WTC11 (cell line): ENCODE measurements around the gene TXNRD1. TPM values are rescaled to one million over a fixed set of nuclear protein-coding genes. Genes with fewer than 3 reads are reported as not detected.

Experiments
- ATAC-seq: fragments of 200-7000 bp; cut with Tn5 transposase; 2 replicates; pipeline ENCODE4 v1.10.0; 2021; ENCODE audit warnings: mild to moderate bottlenecking, moderate library complexity
- CTCF ChIA-PET: fragments of 300-600 bp; sonication (Branson Sonifier 250); formaldehyde crosslinking; loops from one replicate; lab custom pipeline; 2021; ENCODE audit warnings: antibody characterized with exemption; lab: Charles Lee
- POLR2A ChIA-PET: fragments of 350-600 bp; sonication (Branson Sonifier 250); formaldehyde crosslinking; loops from one replicate; lab custom pipeline; 2021; ENCODE audit warnings: antibody characterized with exemption; lab: Charles Lee
- DNase-seq: peaks from one replicate; pipeline ENCODE4 v3.0.0; 2021; ENCODE audit warnings: low spot score
- H3K27ac Mint-ChIP-seq: 2 replicates; pipeline ENCODE4 v1.8.0; 2021; ENCODE audit warnings: mixed read lengths
- H3K27me3 Mint-ChIP-seq: 2 replicates; pipeline ENCODE4 v1.8.0; 2021; ENCODE audit warnings: low read depth, mild to moderate bottlenecking, moderate library complexity, mixed read lengths
- H3K36me3 Mint-ChIP-seq: 2 replicates; pipeline ENCODE4 v1.8.0; 2021; ENCODE audit warnings: mixed read lengths
- H3K4me1 Mint-ChIP-seq: 2 replicates; pipeline ENCODE4 v1.8.0; 2022; ENCODE audit warnings: mixed read lengths
- H3K4me3 Mint-ChIP-seq: 2 replicates; pipeline ENCODE4 v1.8.0; 2021; ENCODE audit warnings: mild to moderate bottlenecking, moderate library complexity, mixed read lengths
- H3K9me3 Mint-ChIP-seq: 2 replicates; pipeline ENCODE4 v1.8.0; 2021; ENCODE audit warnings: mixed read lengths
- ATF1 ChIP-seq: sonication (generic); formaldehyde crosslinking; IDR thresholded peaks from 2 replicates; pipeline ENCODE4 v1.8.1; 2023; ENCODE audit warnings: mild to moderate bottlenecking, moderate library complexity, missing genetic modification reagents
- FOXP4 ChIP-seq: sonication (generic); formaldehyde crosslinking; IDR thresholded peaks from 2 replicates; pipeline ENCODE4 v1.8.0; 2022; ENCODE audit warnings: mild to moderate bottlenecking, missing genetic modification reagents
- GRHL2 ChIP-seq: fragments of 250-450 bp; sonication (Bioruptor Pico); IDR thresholded peaks from 2 replicates; pipeline ENCODE4 v1.8.0; 2022; ENCODE audit warnings: mild to moderate bottlenecking, moderate library complexity; ENCODE audit not compliant: insufficient replicate concordance, severe bottlenecking
- JAZF1 ChIP-seq: fragments of 250-450 bp; sonication (Bioruptor Pico); IDR thresholded peaks from 2 replicates; pipeline ENCODE4 v1.9.0; 2021; ENCODE audit warnings: moderate library complexity, mild to moderate bottlenecking, inconsistent platforms
- MXD4 ChIP-seq: fragments of 250-450 bp; sonication (Bioruptor Pico); IDR thresholded peaks from 2 replicates; pipeline ENCODE4 v1.8.0; 2021; ENCODE audit warnings: mild to moderate bottlenecking, moderate library complexity, borderline replicate concordance
- NFE2L1 ChIP-seq: sonication (generic); formaldehyde crosslinking; IDR thresholded peaks from 2 replicates; pipeline ENCODE4 v1.8.1; 2023; ENCODE audit warnings: missing genetic modification reagents
- PRRX2 ChIP-seq: fragments of 250-450 bp; sonication (Bioruptor Pico); IDR thresholded peaks from 2 replicates; pipeline ENCODE4 v1.8.0; 2021; ENCODE audit warnings: mild to moderate bottlenecking
- RELA ChIP-seq: sonication (generic); formaldehyde crosslinking; IDR thresholded peaks from 2 replicates; pipeline ENCODE4 v1.8.1; 2022; ENCODE audit warnings: missing genetic modification reagents, mild to moderate bottlenecking, borderline replicate concordance
- USF2 ChIP-seq: sonication (generic); formaldehyde crosslinking; IDR thresholded peaks from 2 replicates; pipeline ENCODE4 v1.8.1; 2023; ENCODE audit warnings: mild to moderate bottlenecking, missing genetic modification reagents, moderate library complexity
- ZNF317 ChIP-seq: sonication (generic); formaldehyde crosslinking; IDR thresholded peaks from 2 replicates; pipeline ENCODE4 v1.8.1; 2023; ENCODE audit warnings: low read depth, mild to moderate bottlenecking, moderate library complexity, missing genetic modification reagents, borderline replicate concordance
- total RNA-seq: library from RNA; stranded (reverse); gene quantifications from 3 replicates; pipeline ENCODE4 v1.2.3, GENCODE V29; 2021
- TF ChIP-seq, protein P1 (sequence below): sonication (generic); formaldehyde crosslinking; IDR thresholded peaks from 2 replicates; pipeline ENCODE4 v1.8.0; 2022; ENCODE audit warnings: mild to moderate bottlenecking, missing genetic modification reagents
- TF ChIP-seq, protein P2 (sequence below): fragments of 250-450 bp; sonication (Bioruptor Pico); IDR thresholded peaks from 2 replicates; pipeline ENCODE4 v1.8.0; 2021; ENCODE audit warnings: mild to moderate bottlenecking
- TF ChIP-seq, protein P3 (sequence below): sonication (generic); formaldehyde crosslinking; IDR thresholded peaks from 2 replicates; pipeline ENCODE4 v1.8.1; 2022; ENCODE audit warnings: mild to moderate bottlenecking, missing genetic modification reagents, moderate library complexity, borderline replicate concordance
- TF ChIP-seq, protein P4 (sequence below): sonication (generic); formaldehyde crosslinking; IDR thresholded peaks from 2 replicates; pipeline ENCODE4 v1.8.0; 2023; ENCODE audit warnings: mild to moderate bottlenecking, missing genetic modification reagents
- TF ChIP-seq, protein P5 (sequence below): sonication (generic); formaldehyde crosslinking; IDR thresholded peaks from 2 replicates; pipeline ENCODE4 v1.8.0; 2022; ENCODE audit warnings: missing genetic modification reagents
- TF ChIP-seq, protein P6 (sequence below): fragments of 250-450 bp; sonication (Bioruptor Pico); IDR thresholded peaks from 2 replicates; pipeline ENCODE4 v1.9.0; 2021; ENCODE audit warnings: mild to moderate bottlenecking
- TF ChIP-seq, protein P7 (sequence below): fragments of 250-450 bp; sonication (Bioruptor Pico); IDR thresholded peaks from 2 replicates; pipeline ENCODE4 v1.9.0; 2021; ENCODE audit warnings: mild to moderate bottlenecking, borderline replicate concordance

The TXNRD1 gene
- total RNA-seq, 1 experiment from 2014 or later, result 113 TPM

DNA sequence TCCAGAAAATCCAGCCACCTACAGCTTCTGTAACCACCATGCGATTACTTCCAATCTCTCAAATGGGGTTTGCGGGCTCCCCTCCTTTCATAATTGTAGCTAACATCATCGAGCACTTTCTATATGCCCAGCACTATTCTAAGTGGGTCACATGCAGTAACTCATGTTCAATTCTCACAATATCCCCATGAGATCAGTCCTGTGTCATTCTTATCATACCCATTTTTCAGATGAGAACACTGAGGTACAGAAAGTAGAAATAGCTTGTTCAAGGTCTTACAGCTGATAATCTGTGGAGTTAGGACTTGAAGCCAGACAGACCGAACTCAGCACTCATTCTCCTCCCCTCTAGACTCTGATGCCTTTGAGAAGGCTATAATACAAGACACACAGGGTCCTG lies 162.8 kb downstream of the TXNRD1 start:
- no peak overlapping the region for H3K27ac Mint-ChIP-seq
- H3K27me3 Mint-ChIP-seq, result no peaks in the 10 kb centered on the region
- CTCF ChIA-PET, result no interaction called here
- ATAC-seq (no peak), DNase-seq (no peak)
- H3K4me3 Mint-ChIP-seq, result no peak overlapping the region
- POLR2A ChIA-PET, result no interaction called here
- peaks cover 10% of the 10 kb centered on the region for H3K4me1 Mint-ChIP-seq
- peaks cover 3% of the 10 kb centered on the region; the same call in 1 of the 2 replicates for H3K36me3 Mint-ChIP-seq
- H3K9me3 Mint-ChIP-seq, result peaks cover 6% of the 10 kb centered on the region
- TF ChIP-seq, protein P1, sequence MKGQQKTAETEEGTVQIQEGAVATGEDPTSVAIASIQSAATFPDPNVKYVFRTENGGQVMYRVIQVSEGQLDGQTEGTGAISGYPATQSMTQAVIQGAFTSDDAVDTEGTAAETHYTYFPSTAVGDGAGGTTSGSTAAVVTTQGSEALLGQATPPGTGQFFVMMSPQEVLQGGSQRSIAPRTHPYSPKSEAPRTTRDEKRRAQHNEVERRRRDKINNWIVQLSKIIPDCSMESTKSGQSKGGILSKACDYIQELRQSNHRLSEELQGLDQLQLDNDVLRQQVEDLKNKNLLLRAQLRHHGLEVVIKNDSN (CRISPR knock-in tag), result no peak
- TF ChIP-seq NFE2L1 (CRISPR knock-in tag), result no peak
- TF ChIP-seq, protein P2, sequence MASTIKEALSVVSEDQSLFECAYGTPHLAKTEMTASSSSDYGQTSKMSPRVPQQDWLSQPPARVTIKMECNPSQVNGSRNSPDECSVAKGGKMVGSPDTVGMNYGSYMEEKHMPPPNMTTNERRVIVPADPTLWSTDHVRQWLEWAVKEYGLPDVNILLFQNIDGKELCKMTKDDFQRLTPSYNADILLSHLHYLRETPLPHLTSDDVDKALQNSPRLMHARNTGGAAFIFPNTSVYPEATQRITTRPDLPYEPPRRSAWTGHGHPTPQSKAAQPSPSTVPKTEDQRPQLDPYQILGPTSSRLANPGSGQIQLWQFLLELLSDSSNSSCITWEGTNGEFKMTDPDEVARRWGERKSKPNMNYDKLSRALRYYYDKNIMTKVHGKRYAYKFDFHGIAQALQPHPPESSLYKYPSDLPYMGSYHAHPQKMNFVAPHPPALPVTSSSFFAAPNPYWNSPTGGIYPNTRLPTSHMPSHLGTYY (CRISPR knock-in tag), result no peak
- TF ChIP-seq GRHL2, result no peak
- TF ChIP-seq PRRX2 (CRISPR knock-in tag), result no peak
- TF ChIP-seq, protein P3, sequence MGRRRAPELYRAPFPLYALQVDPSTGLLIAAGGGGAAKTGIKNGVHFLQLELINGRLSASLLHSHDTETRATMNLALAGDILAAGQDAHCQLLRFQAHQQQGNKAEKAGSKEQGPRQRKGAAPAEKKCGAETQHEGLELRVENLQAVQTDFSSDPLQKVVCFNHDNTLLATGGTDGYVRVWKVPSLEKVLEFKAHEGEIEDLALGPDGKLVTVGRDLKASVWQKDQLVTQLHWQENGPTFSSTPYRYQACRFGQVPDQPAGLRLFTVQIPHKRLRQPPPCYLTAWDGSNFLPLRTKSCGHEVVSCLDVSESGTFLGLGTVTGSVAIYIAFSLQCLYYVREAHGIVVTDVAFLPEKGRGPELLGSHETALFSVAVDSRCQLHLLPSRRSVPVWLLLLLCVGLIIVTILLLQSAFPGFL (CRISPR knock-in tag), result no peak
- no peak for TF ChIP-seq USF2
- TF ChIP-seq FOXP4 (CRISPR knock-in tag), result no peak
- TF ChIP-seq, protein P4, sequence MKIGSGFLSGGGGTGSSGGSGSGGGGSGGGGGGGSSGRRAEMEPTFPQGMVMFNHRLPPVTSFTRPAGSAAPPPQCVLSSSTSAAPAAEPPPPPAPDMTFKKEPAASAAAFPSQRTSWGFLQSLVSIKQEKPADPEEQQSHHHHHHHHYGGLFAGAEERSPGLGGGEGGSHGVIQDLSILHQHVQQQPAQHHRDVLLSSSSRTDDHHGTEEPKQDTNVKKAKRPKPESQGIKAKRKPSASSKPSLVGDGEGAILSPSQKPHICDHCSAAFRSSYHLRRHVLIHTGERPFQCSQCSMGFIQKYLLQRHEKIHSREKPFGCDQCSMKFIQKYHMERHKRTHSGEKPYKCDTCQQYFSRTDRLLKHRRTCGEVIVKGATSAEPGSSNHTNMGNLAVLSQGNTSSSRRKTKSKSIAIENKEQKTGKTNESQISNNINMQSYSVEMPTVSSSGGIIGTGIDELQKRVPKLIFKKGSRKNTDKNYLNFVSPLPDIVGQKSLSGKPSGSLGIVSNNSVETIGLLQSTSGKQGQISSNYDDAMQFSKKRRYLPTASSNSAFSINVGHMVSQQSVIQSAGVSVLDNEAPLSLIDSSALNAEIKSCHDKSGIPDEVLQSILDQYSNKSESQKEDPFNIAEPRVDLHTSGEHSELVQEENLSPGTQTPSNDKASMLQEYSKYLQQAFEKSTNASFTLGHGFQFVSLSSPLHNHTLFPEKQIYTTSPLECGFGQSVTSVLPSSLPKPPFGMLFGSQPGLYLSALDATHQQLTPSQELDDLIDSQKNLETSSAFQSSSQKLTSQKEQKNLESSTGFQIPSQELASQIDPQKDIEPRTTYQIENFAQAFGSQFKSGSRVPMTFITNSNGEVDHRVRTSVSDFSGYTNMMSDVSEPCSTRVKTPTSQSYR, result no peak
- TF ChIP-seq, protein P5, sequence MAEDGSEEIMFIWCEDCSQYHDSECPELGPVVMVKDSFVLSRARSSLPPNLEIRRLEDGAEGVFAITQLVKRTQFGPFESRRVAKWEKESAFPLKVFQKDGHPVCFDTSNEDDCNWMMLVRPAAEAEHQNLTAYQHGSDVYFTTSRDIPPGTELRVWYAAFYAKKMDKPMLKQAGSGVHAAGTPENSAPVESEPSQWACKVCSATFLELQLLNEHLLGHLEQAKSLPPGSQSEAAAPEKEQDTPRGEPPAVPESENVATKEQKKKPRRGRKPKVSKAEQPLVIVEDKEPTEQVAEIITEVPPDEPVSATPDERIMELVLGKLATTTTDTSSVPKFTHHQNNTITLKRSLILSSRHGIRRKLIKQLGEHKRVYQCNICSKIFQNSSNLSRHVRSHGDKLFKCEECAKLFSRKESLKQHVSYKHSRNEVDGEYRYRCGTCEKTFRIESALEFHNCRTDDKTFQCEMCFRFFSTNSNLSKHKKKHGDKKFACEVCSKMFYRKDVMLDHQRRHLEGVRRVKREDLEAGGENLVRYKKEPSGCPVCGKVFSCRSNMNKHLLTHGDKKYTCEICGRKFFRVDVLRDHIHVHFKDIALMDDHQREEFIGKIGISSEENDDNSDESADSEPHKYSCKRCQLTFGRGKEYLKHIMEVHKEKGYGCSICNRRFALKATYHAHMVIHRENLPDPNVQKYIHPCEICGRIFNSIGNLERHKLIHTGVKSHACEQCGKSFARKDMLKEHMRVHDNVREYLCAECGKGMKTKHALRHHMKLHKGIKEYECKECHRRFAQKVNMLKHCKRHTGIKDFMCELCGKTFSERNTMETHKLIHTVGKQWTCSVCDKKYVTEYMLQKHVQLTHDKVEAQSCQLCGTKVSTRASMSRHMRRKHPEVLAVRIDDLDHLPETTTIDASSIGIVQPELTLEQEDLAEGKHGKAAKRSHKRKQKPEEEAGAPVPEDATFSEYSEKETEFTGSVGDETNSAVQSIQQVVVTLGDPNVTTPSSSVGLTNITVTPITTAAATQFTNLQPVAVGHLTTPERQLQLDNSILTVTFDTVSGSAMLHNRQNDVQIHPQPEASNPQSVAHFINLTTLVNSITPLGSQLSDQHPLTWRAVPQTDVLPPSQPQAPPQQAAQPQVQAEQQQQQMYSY (CRISPR knock-in tag), result no peak
- TF ChIP-seq, protein P6, sequence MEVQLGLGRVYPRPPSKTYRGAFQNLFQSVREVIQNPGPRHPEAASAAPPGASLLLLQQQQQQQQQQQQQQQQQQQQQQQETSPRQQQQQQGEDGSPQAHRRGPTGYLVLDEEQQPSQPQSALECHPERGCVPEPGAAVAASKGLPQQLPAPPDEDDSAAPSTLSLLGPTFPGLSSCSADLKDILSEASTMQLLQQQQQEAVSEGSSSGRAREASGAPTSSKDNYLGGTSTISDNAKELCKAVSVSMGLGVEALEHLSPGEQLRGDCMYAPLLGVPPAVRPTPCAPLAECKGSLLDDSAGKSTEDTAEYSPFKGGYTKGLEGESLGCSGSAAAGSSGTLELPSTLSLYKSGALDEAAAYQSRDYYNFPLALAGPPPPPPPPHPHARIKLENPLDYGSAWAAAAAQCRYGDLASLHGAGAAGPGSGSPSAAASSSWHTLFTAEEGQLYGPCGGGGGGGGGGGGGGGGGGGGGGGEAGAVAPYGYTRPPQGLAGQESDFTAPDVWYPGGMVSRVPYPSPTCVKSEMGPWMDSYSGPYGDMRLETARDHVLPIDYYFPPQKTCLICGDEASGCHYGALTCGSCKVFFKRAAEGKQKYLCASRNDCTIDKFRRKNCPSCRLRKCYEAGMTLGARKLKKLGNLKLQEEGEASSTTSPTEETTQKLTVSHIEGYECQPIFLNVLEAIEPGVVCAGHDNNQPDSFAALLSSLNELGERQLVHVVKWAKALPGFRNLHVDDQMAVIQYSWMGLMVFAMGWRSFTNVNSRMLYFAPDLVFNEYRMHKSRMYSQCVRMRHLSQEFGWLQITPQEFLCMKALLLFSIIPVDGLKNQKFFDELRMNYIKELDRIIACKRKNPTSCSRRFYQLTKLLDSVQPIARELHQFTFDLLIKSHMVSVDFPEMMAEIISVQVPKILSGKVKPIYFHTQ, result no peak
- TF ChIP-seq, protein P7, sequence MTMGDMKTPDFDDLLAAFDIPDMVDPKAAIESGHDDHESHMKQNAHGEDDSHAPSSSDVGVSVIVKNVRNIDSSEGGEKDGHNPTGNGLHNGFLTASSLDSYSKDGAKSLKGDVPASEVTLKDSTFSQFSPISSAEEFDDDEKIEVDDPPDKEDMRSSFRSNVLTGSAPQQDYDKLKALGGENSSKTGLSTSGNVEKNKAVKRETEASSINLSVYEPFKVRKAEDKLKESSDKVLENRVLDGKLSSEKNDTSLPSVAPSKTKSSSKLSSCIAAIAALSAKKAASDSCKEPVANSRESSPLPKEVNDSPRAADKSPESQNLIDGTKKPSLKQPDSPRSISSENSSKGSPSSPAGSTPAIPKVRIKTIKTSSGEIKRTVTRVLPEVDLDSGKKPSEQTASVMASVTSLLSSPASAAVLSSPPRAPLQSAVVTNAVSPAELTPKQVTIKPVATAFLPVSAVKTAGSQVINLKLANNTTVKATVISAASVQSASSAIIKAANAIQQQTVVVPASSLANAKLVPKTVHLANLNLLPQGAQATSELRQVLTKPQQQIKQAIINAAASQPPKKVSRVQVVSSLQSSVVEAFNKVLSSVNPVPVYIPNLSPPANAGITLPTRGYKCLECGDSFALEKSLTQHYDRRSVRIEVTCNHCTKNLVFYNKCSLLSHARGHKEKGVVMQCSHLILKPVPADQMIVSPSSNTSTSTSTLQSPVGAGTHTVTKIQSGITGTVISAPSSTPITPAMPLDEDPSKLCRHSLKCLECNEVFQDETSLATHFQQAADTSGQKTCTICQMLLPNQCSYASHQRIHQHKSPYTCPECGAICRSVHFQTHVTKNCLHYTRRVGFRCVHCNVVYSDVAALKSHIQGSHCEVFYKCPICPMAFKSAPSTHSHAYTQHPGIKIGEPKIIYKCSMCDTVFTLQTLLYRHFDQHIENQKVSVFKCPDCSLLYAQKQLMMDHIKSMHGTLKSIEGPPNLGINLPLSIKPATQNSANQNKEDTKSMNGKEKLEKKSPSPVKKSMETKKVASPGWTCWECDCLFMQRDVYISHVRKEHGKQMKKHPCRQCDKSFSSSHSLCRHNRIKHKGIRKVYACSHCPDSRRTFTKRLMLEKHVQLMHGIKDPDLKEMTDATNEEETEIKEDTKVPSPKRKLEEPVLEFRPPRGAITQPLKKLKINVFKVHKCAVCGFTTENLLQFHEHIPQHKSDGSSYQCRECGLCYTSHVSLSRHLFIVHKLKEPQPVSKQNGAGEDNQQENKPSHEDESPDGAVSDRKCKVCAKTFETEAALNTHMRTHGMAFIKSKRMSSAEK, result no peak
- TF ChIP-seq JAZF1 (CRISPR knock-in tag), result no peak
- no peak for TF ChIP-seq MXD4 (CRISPR knock-in tag)
- TF ChIP-seq ATF1 (CRISPR knock-in tag), result no peak
- no peak for TF ChIP-seq ZNF317 (CRISPR knock-in tag)
- TF ChIP-seq RELA, result no peak
